ENCODE results near the gene MAGIX.

The MAGIX gene

DNA sequence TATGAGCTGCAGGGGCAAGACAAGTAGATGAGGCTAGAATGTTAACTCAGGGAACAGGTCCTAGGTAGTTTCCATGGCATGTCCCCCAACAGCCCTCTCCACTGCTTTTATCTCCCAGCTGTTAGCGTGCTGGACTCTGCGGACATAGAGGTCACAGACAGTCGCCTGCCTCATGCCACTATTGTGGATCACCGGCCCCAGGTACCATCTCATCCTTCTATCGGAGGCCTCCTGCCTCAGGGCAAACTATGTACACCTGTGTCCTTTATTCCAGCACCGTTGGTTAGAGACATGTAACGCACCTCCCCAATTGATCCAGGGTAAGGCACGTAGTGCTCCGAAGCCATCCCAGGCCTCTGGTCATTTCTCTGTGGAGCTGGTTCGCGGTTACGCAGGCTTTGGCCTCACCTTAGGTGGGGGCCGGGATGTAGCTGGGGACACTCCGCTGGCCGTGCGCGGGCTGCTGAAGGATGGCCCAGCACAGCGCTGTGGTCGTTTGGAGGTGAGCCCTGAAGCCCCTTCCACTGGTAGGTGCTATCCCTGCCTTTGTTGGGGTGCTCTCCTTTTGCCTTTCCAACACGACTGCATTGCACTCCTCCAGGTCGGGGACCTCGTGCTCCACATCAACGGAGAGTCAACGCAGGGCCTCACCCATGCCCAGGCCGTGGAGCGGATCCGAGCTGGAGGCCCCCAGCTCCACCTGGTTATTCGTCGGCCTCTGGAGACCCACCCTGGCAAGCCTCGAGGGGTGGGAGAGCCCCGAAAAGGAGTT, 2.2 kb downstream of the MAGIX start:
- DNase-seq (ENCODE audit: extremely low read depth, insufficient read length), result no peak
- Histone ChIP-seq H3K4me3 (replicated peaks; ENCODE audit: low read depth, low read length) (no peak overlapping the region), H3K36me3 (ENCODE audit: control insufficient read depth, insufficient read depth, low read length) (no peaks in the 10 kb centered on the region), H3K27me3 (replicated peaks; ENCODE audit: control insufficient read depth, insufficient read depth, low read length) (no peaks in the 10 kb centered on the region)
- TF ChIP-seq, protein P1, sequence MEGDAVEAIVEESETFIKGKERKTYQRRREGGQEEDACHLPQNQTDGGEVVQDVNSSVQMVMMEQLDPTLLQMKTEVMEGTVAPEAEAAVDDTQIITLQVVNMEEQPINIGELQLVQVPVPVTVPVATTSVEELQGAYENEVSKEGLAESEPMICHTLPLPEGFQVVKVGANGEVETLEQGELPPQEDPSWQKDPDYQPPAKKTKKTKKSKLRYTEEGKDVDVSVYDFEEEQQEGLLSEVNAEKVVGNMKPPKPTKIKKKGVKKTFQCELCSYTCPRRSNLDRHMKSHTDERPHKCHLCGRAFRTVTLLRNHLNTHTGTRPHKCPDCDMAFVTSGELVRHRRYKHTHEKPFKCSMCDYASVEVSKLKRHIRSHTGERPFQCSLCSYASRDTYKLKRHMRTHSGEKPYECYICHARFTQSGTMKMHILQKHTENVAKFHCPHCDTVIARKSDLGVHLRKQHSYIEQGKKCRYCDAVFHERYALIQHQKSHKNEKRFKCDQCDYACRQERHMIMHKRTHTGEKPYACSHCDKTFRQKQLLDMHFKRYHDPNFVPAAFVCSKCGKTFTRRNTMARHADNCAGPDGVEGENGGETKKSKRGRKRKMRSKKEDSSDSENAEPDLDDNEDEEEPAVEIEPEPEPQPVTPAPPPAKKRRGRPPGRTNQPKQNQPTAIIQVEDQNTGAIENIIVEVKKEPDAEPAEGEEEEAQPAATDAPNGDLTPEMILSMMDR (IDR thresholded peaks at IDR 0.05; ENCODE audit: insufficient read depth, low read length, poor library complexity, severe bottlenecking), result no peak

DNA sequence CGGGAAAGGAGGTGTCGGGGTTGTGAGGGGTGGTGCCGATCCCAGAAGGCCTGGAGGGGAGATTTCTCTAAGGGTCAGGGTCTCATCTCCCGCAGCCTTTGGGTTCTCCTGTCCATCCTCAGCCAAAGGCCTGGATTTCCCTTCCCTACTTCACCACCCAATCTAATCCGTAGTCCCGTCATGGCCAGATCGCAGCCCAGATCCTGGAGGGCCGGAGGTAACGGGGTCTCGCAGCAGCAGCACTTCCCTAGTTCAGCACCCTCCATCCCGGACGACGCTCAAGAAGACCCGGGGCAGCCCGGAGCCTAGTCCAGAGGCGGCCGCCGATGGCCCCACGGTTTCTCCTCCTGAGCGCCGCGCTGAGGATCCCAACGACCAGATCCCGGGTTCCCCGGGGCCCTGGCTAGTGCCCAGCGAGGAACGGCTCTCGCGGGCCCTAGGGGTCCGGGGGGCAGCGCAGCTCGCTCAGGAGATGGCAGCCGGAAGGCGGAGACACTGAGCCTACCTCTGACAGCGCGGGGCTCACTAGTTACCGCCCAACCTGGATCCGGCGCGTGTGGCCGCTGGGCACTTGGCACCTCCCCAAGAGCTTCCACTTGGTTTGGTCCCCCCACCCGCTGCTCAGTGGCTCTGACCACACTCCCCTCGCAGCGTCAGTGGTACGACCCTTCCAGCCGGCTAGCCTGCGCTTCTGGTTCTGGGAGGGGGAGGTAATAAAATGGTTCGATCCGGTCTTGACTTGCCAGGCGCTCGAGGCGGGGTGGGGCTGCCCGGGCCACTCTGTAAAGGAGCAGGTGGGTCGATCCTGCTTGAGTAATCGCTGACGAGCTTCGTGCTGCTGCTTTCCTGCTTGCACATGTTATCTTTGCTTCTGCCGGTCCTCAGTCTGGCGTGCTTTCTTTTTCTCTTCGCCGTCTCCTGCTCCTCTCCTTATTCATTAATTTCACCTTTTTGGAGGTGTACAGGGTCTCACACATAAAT, 3.6 kb downstream of the MAGIX start:
- Histone ChIP-seq H3K36me3 (ENCODE audit: control insufficient read depth, insufficient read depth, low read length) (no peaks in the 10 kb centered on the region), H3K27me3 (replicated peaks; ENCODE audit: control insufficient read depth, insufficient read depth, low read length) (no peaks in the 10 kb centered on the region), H3K4me3 (replicated peaks; ENCODE audit: low read depth, low read length) (peak overlapping the region; percentile 45)
- DNase-seq (ENCODE audit: extremely low read depth, insufficient read length), result peak; percentile 85
- TF ChIP-seq, protein P1 (IDR thresholded peaks at IDR 0.05; ENCODE audit: insufficient read depth, low read length, poor library complexity, severe bottlenecking), result peak; percentile 40

- Histone ChIP-seq H3K4me3 (replicated peaks; ENCODE audit: low read depth, low read length) (peak overlapping the region; percentile 45), H3K27me3 (replicated peaks; ENCODE audit: control insufficient read depth, insufficient read depth, low read length) (no peaks in the 10 kb centered on the region), H3K36me3 (ENCODE audit: control insufficient read depth, insufficient read depth, low read length) (no peaks in the 10 kb centered on the region)
- DNase-seq (ENCODE audit: extremely low read depth, insufficient read length), result peak; percentile 65
- TF ChIP-seq, protein P1 (IDR thresholded peaks at IDR 0.05; ENCODE audit: insufficient read depth, low read length, poor library complexity, severe bottlenecking), result no peak
These were observed 4.6 kb downstream of the MAGIX start for GRCh38 chrX:49166914-49167739.

DNA sequence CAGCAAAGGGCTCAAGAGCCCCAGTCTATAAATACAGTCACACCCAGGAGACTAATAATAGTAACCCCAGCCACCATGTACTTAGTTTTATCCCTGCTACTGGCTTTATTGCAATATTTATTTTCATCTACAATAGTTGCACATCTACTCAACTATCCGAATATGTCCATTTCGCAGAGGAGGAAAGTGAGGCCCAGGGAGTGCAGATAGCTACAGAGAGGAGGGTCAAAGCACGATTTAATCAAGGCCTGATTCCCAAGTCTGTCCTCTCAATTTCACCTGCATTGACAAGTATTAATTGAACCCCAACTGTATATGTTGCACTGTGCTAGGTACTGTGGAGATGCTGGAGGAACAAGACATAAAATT, 5.2 kb downstream of the MAGIX start:
- peak overlapping the region; percentile 45 for H3K4me3 ChIP-seq (replicated peaks; ENCODE audit: low read depth, low read length)
- no peaks in the 10 kb centered on the region for H3K27me3 ChIP-seq (replicated peaks; ENCODE audit: control insufficient read depth, insufficient read depth, low read length)
- H3K36me3 ChIP-seq (ENCODE audit: control insufficient read depth, insufficient read depth, low read length), result no peaks in the 10 kb centered on the region
- DNase-seq (ENCODE audit: extremely low read depth, insufficient read length), result no peak
- TF ChIP-seq, protein P1 (IDR thresholded peaks at IDR 0.05; ENCODE audit: insufficient read depth, low read length, poor library complexity, severe bottlenecking), result no peak

GRCh38 chrX:49171752-49172279, 9.3 kb downstream of the MAGIX start, which contains the start of gene PLP2:
TSS of gene PLP2 (plus strand) at chrX:49171898. CDS start at chrX:49172001, 103 bp downstream.
- Histone ChIP-seq H3K27me3 (replicated peaks; ENCODE audit: control insufficient read depth, insufficient read depth, low read length) (no peaks in the 10 kb centered on the region), H3K36me3 (ENCODE audit: control insufficient read depth, insufficient read depth, low read length) (no peaks in the 10 kb centered on the region; the same call in none of the 2 replicates), H3K4me3 (replicated peaks; ENCODE audit: low read depth, low read length) (peak within 1 kb of the TSS; percentile 63)
- DNase-seq (ENCODE audit: extremely low read depth, insufficient read length), result peak; percentile 78
- TF ChIP-seq, protein P1 (IDR thresholded peaks at IDR 0.05; ENCODE audit: insufficient read depth, low read length, poor library complexity, severe bottlenecking), result no peak
